Erythroblast (primary cell): ENCODE results near the gene AP3S2.

Experiments
- DNase-seq, 2 experiments: peaks; one replicate each; lab custom pipeline; 2025; lab: John Stamatoyannopoulos, UW
- GATA1 ChIP-seq: IDR thresholded peaks from 2 replicates; pipeline ENCODE4 v1.6.1; 2011; ENCODE audit warnings: low read depth, mild to moderate bottlenecking, control low read depth, low read length, moderate library complexity
- POLR2A ChIP-seq: IDR thresholded peaks from 2 replicates; pipeline ENCODE4 v1.6.1; 2011; ENCODE audit warnings: mild to moderate bottlenecking, low read length

AP3S2 gene

DNA sequence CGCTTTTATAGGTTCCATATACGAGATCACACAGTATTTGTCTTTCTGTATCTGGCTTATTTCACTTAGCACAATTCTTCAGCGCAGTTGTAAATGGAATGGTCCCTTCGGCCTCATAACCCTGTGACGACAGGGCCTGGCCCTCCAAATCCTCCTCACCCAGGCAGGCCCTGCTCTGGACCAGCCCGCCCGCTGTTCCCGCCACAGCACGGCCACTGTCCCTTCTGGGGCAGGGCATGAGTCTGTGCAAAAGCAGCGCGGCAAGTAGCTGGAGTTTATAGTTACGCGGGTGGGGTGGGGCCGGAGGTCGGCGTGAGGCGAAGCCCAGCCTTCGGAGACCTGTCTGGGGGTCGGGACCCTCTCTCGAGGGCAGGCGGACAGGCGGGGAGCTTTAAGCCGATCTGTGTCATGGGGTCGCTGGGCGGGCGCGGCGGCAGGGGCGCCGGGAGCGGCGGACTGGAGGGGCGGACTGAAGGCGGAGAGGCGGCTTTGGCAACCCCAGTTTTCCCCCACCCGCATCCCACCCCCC, 18.4 kb upstream of the AP3S2 start:
- no peak for TF ChIP-seq GATA1
- no peak for TF ChIP-seq POLR2A
- no peak for DNase-seq

DNA sequence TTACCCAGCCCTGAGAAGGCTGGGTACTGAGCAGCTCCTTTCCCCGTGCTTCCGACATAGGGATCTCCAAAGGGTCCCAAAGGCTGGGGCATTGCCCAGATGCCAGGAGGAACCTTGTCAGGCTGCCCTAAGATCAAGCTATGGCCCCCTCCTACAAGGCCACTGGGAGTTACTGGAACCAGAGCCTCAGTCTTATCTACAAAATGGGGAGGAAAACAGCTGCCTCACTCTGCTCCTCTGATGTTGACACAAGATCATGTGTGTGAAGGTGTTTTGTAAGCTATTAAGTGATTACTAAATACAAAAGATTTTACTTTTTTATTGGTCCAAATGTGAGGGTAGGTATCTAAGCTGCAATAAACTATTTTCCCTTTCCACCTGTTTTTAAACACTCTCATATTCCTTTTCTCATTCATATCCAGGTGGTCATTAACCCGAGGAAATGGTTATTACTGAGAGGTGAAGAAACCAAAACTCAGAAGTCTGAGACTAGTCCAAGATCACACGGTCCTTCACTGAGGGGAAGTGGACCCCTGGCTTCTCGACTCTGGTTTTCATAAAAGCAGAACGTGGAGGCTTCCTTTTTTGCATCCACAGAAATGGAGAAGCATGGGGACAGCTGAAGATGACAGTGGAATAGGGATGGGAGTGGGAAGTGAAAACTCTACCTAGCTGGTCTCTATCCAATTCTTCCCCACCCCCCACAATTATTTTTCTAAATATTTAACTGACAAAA, 17.3 kb upstream of the AP3S2 start:
- TF ChIP-seq POLR2A (no peak), GATA1 (no peak)
- DNase-seq = no peak

DNA sequence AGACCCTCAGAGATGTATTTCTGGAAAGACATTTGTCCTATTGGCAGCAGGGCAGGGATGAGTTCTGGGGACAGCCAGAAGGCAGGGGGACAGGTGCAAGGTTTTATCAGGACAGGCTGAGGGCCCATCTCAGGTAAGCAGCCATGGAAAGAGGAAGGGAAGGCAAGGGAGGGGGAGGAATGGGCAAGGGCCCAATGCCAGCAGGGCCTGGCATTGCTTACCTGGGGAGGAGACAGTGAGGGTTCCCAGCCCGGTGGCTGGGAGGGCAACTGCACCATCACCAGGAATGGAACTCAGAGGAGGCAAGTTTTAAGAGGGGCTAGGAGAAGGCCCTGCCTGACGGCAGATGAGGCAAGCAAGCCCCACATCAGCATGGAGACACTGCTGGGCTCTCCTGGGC, 15.8 kb upstream of the AP3S2 start:
- DNase-seq = no peak
- TF ChIP-seq GATA1 = no peak
- no peak for TF ChIP-seq POLR2A

DNA sequence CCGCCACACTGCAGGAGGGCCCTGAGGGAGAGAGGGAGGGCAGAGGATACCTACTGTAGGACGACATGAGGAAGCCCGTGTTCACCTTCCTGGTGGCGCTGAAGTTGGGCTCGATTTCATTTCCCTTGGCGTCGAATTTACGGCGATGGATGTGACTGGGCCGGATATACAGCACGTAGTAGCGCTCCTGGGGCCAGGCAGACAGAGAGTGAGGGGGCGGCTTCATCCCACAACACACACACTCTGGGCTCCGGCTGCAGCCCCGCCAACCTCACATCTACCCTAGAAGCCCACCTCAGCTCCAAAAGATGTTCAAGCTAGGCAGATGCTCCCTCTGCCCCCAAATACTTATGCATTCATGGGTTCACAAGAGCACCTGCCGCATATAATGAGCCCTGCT, 14.4 kb upstream of the AP3S2 start:
- no peak for DNase-seq
- TF ChIP-seq GATA1 (no peak), POLR2A (no peak)

DNA sequence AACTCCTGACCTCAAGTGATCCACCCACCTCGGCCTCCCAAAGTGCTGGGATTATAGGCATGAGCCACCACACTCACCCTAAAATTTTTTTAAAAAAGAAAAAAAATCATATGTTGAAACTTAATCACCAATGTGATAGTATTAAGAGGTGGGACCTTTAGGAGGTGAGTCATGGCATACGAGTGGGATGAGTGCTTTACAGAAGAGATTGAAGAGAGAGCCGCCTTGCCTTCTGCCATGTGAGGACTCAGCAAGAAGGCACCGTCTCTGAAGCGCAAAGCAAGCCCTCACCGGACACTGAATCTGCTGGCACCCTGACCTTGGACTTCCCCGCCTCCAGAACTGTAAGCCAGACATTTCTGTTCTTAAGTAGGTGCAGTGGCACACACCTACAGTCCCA, 13.5 kb upstream of the AP3S2 start:
- no peak for DNase-seq
- TF ChIP-seq POLR2A (no peak), GATA1 (no peak)

- DNase-seq = no peak
- TF ChIP-seq GATA1 = no peak
- TF ChIP-seq POLR2A = no peak
Observed at GRCh38 chr15:89905846-89906378, 12.1 kb upstream of the AP3S2 start.

DNA sequence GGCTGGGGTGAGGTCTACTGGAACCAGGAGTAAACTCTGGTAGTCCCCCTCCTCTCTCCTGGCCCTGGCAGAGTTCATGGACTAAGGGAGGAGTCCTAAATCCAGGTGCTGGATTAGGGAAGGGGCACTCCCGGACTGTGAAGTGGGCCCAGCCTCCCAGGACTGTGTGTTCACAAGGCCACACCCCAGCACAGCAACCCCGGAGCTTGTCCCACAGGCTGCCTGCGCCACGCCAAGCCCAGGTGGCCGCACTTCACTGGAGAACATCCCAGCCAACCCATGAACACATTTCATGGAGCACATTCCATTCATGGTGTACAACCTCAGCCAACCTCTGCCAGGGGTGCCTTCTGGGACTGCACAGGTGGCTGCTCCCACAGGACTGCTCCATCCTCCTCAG, 10.7 kb upstream of the AP3S2 start:
- no peak for TF ChIP-seq GATA1
- no peak for TF ChIP-seq POLR2A
- DNase-seq = no peak

GRCh38 chr15:89903858-89904130, 10.0 kb upstream of the AP3S2 start:
- no peak for DNase-seq
- no peak for TF ChIP-seq GATA1
- no peak for TF ChIP-seq POLR2A

DNA sequence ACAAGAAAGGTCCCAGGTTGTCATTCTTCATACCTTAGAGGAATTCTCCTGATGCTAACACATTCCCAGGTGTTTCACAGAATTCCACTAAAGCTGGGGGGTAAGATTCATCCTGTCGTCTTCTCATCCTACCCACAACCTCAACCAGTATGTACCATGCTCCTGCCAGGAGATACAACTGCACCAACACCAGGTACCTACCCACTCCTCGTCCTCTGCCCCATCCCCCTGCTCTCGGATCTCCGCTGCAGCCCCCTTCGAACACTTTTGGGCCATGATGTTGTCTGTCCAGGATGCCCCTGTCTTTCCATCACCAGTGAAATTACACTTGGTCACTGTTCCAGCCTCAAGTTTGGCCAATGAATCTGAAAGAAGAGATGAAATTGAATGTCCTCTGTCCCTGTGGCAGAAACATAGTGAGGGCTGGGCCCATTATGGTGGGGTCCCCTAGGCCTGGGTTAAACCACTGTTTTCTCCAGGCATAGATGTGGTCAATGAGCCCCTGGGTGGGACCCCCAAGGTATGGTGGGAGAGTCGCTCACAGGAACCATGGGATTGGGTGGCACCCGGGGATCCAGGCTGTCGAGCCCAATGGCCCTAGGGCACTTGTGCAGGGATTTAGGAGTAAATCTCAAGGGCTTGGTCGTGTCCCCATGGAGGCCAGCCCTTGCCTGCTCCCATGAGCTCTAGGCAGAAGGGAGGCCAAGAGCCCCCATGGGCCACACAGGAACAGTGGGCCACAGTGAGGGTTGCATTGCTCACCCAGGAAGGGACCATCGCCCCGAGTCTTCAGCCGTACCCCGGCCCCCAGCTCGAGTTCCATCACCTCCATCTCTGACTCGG, 9.4 kb upstream of the AP3S2 start:
- TF ChIP-seq POLR2A (no peak), GATA1 (no peak)
- DNase-seq = no peak

DNA sequence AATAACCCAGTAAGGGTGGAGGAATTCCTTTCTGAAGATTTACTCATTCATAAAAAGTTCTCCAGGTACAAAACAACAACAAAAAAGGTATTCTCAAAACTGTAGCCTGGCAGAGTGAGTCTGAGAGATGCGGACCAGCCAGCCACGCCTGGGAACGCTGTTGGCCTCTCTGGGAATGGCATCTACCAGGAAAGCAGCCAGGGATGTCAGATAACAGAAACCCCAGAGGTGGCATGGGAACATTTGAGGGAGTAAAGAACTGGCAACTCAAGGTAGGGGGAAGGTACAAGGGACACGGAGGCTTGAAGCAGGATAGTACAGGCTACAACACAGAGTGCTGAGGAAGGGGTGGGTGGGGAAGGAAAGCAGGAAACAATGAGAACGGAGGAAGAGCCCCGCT, 7.1 kb upstream of the AP3S2 start:
- TF ChIP-seq GATA1 = no peak
- TF ChIP-seq POLR2A = no peak
- no peak for DNase-seq

- TF ChIP-seq GATA1 (no peak), POLR2A (no peak)
- DNase-seq = no peak
Observed at GRCh38 chr15:89899951-89900567, 6.3 kb upstream of the AP3S2 start.

GRCh38 chr15:89899295-89899945, 5.6 kb upstream of the AP3S2 start:
- no peak for DNase-seq
- TF ChIP-seq POLR2A = no peak

- peak; percentile 31 to 35 for DNase-seq
- TF ChIP-seq GATA1 = no peak
- TF ChIP-seq POLR2A = no peak
Observed at GRCh38 chr15:89898614-89899294, 5.0 kb upstream of the AP3S2 start.
